PFSK-1 (cell line): ENCODE data around the gene N4BP2.

Experiments used
- FOXP2 ChIP-seq: optimal IDR thresholded peaks from 2 replicates; pipeline ENCODE3; 2011; ENCODE audit warnings: borderline replicate concordance, control low read depth, inconsistent platforms; ENCODE audit not compliant: insufficient read depth; ENCODE audit errors: extremely low read length, extremely low read depth
- POLR2AphosphoS5 ChIP-seq: IDR thresholded peaks from 2 replicates; pipeline ENCODE4 v1.6.1; 2012; ENCODE audit warnings: low read depth, mild to moderate bottlenecking, control low read depth, low read length, moderate library complexity
- SIN3A ChIP-seq: IDR thresholded peaks from 2 replicates; pipeline ENCODE4 v1.6.1; 2012; ENCODE audit warnings: mild to moderate bottlenecking, low read length, moderate library complexity, borderline replicate concordance; ENCODE audit not compliant: insufficient read depth
- TAF1 ChIP-seq: IDR thresholded peaks from 2 replicates; pipeline ENCODE4 v1.6.1; 2012; ENCODE audit warnings: low read length, control low read depth, borderline replicate concordance; ENCODE audit not compliant: insufficient read depth
- TF ChIP-seq, protein P1 (sequence below), 2 experiments: IDR thresholded peaks; 2 replicates each; pipeline versions ENCODE4 v1.6.1 to v1.8.0; 2011 to 2012; ENCODE audit warnings: low read depth in 2 of 2, low read length in 2 of 2, control low read depth in 1 of 2, inconsistent platforms in 1 of 2, mild to moderate bottlenecking in 1 of 2, moderate library complexity in 1 of 2; ENCODE audit not compliant: insufficient read depth in 1 of 2

Gene N4BP2

DNA sequence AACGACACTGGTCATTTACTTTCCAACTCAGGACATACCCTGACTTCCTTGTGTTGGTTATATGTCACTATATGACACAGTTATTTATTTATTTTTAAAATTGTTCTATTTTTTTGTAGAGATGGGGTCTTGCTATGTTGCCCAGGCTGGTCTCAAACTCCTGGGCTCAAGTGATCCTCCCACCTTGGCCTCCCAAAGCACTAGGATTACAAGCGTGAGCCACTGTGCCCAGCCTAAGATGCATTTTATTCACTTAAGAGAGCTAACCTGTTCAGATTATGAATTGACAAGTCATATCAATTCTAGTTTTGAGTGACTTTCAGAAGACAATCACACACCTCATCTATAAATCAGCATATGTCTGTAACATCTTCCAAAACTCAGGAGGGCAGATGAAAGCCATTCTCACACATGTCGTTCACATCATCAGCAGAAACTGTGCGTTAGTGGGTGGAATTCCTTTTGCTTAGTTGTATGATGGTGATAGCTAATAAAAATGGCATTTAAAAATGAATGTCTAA is 130.8 kb downstream of the N4BP2 start:
- TF ChIP-seq, protein P1, sequence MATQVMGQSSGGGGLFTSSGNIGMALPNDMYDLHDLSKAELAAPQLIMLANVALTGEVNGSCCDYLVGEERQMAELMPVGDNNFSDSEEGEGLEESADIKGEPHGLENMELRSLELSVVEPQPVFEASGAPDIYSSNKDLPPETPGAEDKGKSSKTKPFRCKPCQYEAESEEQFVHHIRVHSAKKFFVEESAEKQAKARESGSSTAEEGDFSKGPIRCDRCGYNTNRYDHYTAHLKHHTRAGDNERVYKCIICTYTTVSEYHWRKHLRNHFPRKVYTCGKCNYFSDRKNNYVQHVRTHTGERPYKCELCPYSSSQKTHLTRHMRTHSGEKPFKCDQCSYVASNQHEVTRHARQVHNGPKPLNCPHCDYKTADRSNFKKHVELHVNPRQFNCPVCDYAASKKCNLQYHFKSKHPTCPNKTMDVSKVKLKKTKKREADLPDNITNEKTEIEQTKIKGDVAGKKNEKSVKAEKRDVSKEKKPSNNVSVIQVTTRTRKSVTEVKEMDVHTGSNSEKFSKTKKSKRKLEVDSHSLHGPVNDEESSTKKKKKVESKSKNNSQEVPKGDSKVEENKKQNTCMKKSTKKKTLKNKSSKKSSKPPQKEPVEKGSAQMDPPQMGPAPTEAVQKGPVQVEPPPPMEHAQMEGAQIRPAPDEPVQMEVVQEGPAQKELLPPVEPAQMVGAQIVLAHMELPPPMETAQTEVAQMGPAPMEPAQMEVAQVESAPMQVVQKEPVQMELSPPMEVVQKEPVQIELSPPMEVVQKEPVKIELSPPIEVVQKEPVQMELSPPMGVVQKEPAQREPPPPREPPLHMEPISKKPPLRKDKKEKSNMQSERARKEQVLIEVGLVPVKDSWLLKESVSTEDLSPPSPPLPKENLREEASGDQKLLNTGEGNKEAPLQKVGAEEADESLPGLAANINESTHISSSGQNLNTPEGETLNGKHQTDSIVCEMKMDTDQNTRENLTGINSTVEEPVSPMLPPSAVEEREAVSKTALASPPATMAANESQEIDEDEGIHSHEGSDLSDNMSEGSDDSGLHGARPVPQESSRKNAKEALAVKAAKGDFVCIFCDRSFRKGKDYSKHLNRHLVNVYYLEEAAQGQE (IDR thresholded peaks at IDR 0.05; ENCODE audit: insufficient read depth in 1 of 2, low read depth in 2 of 2, low read length in 2 of 2): no peak
- TF ChIP-seq SIN3A: no peak
- no peak for TF ChIP-seq POLR2AphosphoS5
- no peak for TF ChIP-seq TAF1
- TF ChIP-seq FOXP2: no peak

GRCh38 chr4:40190019-40190418 is 133.4 kb downstream of the N4BP2 start:
- TF ChIP-seq POLR2AphosphoS5 (no peak), SIN3A (no peak), FOXP2 (no peak)
- TF ChIP-seq, protein P1 (IDR thresholded peaks at IDR 0.05; ENCODE audit: insufficient read depth in 1 of 2, low read depth in 2 of 2, low read length in 2 of 2): no peak

DNA sequence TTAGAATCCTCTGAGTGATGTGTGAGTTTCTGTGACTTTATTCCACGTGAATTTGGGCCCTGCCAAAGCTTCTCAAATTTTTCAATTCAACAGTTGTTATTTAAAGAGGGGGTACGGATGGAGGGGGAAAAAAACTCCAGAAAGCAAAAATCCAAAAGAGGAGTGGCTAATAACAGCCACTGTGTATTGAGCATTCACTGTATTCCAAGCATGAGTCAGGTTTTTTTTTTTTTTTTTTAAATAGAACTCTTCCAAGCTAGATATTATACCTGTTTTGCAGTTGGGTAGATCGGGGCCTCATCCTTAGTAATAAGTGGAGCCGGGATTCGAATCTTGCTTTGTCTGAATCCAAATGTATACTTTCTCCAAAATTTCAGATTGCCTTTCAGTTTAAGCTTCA is 133.8 kb downstream of the N4BP2 start:
- TF ChIP-seq TAF1: no peak
- TF ChIP-seq, protein P1 (IDR thresholded peaks at IDR 0.05; ENCODE audit: insufficient read depth in 1 of 2, low read depth in 2 of 2, low read length in 2 of 2): no peak
- TF ChIP-seq FOXP2: no peak
- TF ChIP-seq POLR2AphosphoS5: no peak
- TF ChIP-seq SIN3A: no peak

DNA sequence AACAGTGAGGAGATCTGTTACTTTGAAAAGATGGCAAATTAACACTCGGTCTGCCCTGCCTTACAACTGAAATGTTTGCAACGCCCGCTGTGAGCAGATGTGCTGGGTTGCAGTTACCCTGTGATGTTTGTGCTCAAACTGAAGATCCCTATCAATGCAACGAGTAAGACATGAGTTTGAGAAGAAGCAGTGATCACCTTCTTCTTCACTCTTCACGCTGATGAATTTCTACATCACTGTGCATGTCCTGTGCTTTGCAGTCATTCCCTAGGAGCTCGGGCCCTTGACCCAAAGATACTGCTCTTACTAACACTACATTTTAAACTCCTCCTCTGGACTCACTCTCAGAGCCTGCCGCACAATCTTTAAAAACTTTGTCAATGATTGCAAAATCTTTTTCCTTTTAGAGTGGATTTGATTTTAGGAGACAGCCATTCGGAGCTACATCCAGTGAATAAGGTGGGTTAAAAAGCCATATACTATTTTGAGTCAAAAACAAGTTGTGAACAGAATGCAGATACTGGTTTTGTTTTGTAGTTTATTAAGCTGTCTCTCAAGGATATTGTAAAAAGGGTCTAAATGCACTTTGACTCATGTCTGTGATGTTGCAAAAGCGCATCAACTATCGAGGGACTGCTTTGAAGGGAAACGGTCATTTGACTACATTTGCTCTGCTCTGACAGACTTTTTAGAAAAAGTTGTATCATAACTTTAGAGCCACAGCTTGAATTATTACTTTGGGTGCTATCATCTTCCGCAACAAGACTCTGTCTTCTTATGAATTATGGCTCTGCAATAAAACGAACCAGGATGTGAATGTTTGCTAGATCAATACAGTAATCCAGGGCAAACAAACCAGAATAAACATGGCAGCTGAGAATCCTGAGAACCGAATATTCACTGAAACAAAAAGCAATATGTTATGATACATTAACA is 134.5 kb downstream of the N4BP2 start:
- TF ChIP-seq POLR2AphosphoS5: no peak
- TF ChIP-seq, protein P1 (IDR thresholded peaks at IDR 0.05; ENCODE audit: insufficient read depth in 1 of 2, low read depth in 2 of 2, low read length in 2 of 2): no peak
- TF ChIP-seq TAF1: no peak
- TF ChIP-seq FOXP2: no peak
- no peak for TF ChIP-seq SIN3A
